ENCODE measurements around the gene SRPX. TPM values are rescaled to one million over a fixed set of nuclear protein-coding genes. Genes with fewer than 3 reads are reported as not detected.

Gene SRPX
- polyA plus RNA-seq, 1 donor: 18.9 TPM

- Histone ChIP-seq H3K36me3 (ENCODE audit: control insufficient read depth, insufficient read depth, low read length) (no peaks in the 10 kb centered on the region), H3K27ac (ENCODE audit: low read length) (no peak overlapping the region), H3K9me3 (ENCODE audit: control insufficient read depth, low read depth, low read length) (no peaks in the 10 kb centered on the region), H3K4me3 (ENCODE audit: low read length) (no peak overlapping the region), H3K27me3 (ENCODE audit: control insufficient read depth, insufficient read depth, low read length) (no peaks in the 10 kb centered on the region), H3K4me1 (ENCODE audit: control insufficient read depth, insufficient read depth, low read length) (no peaks in the 10 kb centered on the region)
- no CpG with 5 or more reads among the region's 6 CpGs for WGBS (ENCODE audit: insufficient coverage, low lambda C conversion rate)
- DNase-seq: no peak
Measured at GRCh38 chrX:38236901-38237615, 16.4 kb upstream of the SRPX start.

DNA sequence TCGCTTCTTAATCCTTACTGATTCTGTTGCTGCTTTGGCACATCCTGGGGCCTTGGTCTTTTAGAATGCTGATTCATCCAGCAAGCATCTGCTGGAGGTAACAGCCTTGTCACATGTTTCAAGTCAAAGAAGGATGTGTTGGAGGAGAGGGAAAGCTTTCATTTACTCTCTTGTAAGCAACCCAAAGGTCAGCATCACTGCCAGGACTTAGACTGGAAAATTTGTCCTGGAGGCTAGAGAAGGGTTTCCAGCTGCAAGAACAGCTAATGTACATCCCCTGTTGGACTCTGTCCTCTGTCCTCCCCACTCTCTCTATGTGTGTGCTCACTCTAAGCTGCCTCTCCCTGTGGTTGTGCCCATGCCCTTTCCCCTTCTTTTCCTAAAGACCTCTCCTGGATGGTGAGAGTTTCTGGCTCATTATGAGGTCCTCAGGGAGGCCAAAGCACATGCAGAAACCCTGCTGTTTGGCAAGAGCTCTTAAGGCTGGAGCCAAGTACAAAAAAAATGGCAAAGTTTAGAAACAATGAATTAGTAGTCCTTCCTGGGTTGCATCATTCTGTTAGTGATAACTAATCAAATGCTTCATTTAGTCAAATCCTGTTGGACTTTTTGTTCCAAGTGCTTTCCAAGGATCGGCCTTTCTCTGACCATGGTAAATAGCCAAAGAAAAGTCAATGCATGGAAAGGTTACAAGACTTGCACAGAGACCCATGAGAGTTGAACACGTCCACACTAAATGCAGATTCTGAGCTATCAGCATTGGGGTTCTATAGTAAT, 13.4 kb upstream of the SRPX start:
- peak in 1 of 2 donors; percentile 11 for DNase-seq
- WGBS (ENCODE audit: insufficient coverage, low lambda C conversion rate): no CpG with 5 or more reads among the region's 3 CpGs
- no peak overlapping the region for H3K4me3 ChIP-seq (ENCODE audit: low read length)
- no peaks in the 10 kb centered on the region for H3K9me3 ChIP-seq (ENCODE audit: control insufficient read depth, low read depth, low read length)
- no peak overlapping the region for H3K27ac ChIP-seq (ENCODE audit: low read length)
- no peaks in the 10 kb centered on the region for H3K4me1 ChIP-seq (ENCODE audit: control insufficient read depth, insufficient read depth, low read length)
- H3K27me3 ChIP-seq (ENCODE audit: control insufficient read depth, insufficient read depth, low read length): no peaks in the 10 kb centered on the region
- no peaks in the 10 kb centered on the region for H3K36me3 ChIP-seq (ENCODE audit: control insufficient read depth, insufficient read depth, low read length)

DNA sequence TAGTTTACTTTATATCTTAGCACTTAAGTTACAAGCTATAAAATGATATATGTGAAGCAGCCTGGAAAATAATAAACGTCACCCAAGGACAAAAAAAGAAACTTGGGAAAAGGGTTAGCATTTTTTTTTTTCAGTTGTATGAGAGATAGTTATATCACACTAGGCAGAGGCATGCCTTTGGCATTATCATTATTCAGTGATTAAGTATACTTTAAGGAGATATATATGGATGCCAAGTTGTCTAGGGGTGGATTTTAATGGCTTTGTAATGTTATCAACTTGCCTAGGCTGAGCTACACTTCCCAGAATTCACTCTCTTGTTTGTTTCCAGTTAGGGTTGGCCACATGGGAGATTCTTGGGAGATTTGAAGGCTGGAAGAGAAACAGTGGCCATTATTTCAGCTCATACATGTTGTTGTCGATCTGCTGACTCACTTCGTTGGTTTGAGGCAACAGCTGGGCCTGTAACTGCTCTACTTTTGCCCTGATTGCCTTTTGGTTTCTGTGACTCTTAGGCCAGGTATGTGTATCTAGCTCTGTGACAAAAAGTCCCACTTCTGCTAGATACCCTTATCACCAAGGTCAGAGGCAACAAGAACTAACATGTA, 11.5 kb upstream of the SRPX start:
- H3K27me3 ChIP-seq (ENCODE audit: control insufficient read depth, insufficient read depth, low read length): no peaks in the 10 kb centered on the region
- no peak for DNase-seq
- WGBS (ENCODE audit: insufficient coverage, low lambda C conversion rate): 100% methylated on average over 1 of the region's 3 CpGs
- no peak overlapping the region for H3K4me3 ChIP-seq (ENCODE audit: low read length)
- H3K4me1 ChIP-seq (ENCODE audit: control insufficient read depth, insufficient read depth, low read length): no peaks in the 10 kb centered on the region
- no peak overlapping the region for H3K27ac ChIP-seq (ENCODE audit: low read length)
- no peaks in the 10 kb centered on the region for H3K9me3 ChIP-seq (ENCODE audit: control insufficient read depth, low read depth, low read length)
- no peaks in the 10 kb centered on the region for H3K36me3 ChIP-seq (ENCODE audit: control insufficient read depth, insufficient read depth, low read length)

- WGBS (ENCODE audit: insufficient coverage, low lambda C conversion rate): no CpG with 5 or more reads among the region's 3 CpGs
- Histone ChIP-seq H3K4me3 (ENCODE audit: low read length) (no peak overlapping the region), H3K27ac (ENCODE audit: low read length) (no peak overlapping the region), H3K27me3 (ENCODE audit: control insufficient read depth, insufficient read depth, low read length) (peaks cover 4% of the 10 kb centered on the region), H3K36me3 (ENCODE audit: control insufficient read depth, insufficient read depth, low read length) (no peaks in the 10 kb centered on the region), H3K9me3 (ENCODE audit: control insufficient read depth, low read depth, low read length) (no peaks in the 10 kb centered on the region), H3K4me1 (ENCODE audit: control insufficient read depth, insufficient read depth, low read length) (no peaks in the 10 kb centered on the region)
- peak in 1 of 2 donors; percentile 8 for DNase-seq
Measured at GRCh38 chrX:38225093-38225492, 4.4 kb upstream of the SRPX start.

DNA sequence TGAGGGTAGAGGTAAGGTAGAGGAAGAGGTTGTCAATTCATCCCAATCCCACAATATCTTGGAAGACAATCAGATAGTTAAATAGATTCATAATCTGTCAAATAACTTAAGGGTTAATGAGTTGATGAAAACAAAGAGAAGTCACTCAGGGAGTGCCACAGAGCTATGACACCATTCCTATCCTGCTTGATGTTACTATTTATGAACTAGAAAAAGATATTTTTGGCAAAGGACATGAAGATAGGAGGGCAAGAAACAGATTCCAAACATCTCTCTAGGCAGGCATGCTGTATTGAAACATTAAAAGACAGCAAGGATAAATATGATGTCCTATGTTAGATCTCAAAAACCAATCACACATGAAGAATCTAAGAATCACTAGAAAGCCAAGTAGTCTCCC, 3.5 kb upstream of the SRPX start:
- no peak overlapping the region for H3K4me3 ChIP-seq (ENCODE audit: low read length)
- H3K4me1 ChIP-seq (ENCODE audit: control insufficient read depth, insufficient read depth, low read length): peaks cover 5% of the 10 kb centered on the region
- no peaks in the 10 kb centered on the region for H3K36me3 ChIP-seq (ENCODE audit: control insufficient read depth, insufficient read depth, low read length)
- no peak overlapping the region for H3K27ac ChIP-seq (ENCODE audit: low read length)
- no peak for DNase-seq
- no peaks in the 10 kb centered on the region for H3K9me3 ChIP-seq (ENCODE audit: control insufficient read depth, low read depth, low read length)
- peaks cover 10% of the 10 kb centered on the region for H3K27me3 ChIP-seq (ENCODE audit: control insufficient read depth, insufficient read depth, low read length)

- H3K4me3 ChIP-seq (ENCODE audit: low read length): no peak overlapping the region
- no peak for DNase-seq
- H3K4me1 ChIP-seq (ENCODE audit: control insufficient read depth, insufficient read depth, low read length): peaks cover 5% of the 10 kb centered on the region
- H3K9me3 ChIP-seq (ENCODE audit: control insufficient read depth, low read depth, low read length): no peaks in the 10 kb centered on the region
- peaks cover 10% of the 10 kb centered on the region for H3K27me3 ChIP-seq (ENCODE audit: control insufficient read depth, insufficient read depth, low read length)
- no peaks in the 10 kb centered on the region for H3K36me3 ChIP-seq (ENCODE audit: control insufficient read depth, insufficient read depth, low read length)
- no CpG with 5 or more reads among the region's 10 CpGs for WGBS (ENCODE audit: insufficient coverage, low lambda C conversion rate)
- no peak overlapping the region for H3K27ac ChIP-seq (ENCODE audit: low read length)
Measured at GRCh38 chrX:38221391-38221929, 789 bp upstream of the SRPX start.

DNA sequence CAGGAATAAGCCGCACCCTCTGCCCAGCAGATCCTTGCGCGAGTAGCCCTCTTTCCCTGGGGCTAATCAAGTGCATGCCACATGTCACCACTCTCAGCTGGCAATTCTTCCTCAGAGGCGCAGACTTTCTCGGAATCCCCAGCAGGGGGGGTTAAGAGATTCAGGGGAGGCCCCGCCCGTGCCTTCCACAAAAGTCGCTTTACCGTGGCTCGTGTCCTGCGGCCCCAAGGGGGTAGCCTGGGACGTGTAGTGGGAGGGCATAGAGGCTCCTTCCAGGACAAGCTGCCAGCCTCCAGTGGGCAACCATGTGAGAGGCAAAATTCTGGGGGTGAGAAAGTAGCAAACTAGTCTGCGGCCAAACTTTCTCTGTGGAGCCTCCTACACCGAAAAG, 652 bp downstream of the SRPX start:
- Histone ChIP-seq H3K9me3 (ENCODE audit: control insufficient read depth, low read depth, low read length) (no peaks in the 10 kb centered on the region), H3K27ac (ENCODE audit: low read length) (no peak overlapping the region), H3K4me3 (ENCODE audit: low read length) (peak overlapping the region; percentile 49), H3K27me3 (ENCODE audit: control insufficient read depth, insufficient read depth, low read length) (peaks cover 10% of the 10 kb centered on the region), H3K36me3 (ENCODE audit: control insufficient read depth, insufficient read depth, low read length) (no peaks in the 10 kb centered on the region), H3K4me1 (ENCODE audit: control insufficient read depth, insufficient read depth, low read length) (peaks cover 5% of the 10 kb centered on the region)
- DNase-seq: peak in 1 of 2 donors; percentile 27
- no CpG with 5 or more reads among the region's 14 CpGs for WGBS (ENCODE audit: insufficient coverage, low lambda C conversion rate)

- Histone ChIP-seq H3K36me3 (ENCODE audit: control insufficient read depth, insufficient read depth, low read length) (no peaks in the 10 kb centered on the region), H3K27ac (ENCODE audit: low read length) (no peak overlapping the region), H3K9me3 (ENCODE audit: control insufficient read depth, low read depth, low read length) (no peaks in the 10 kb centered on the region), H3K4me3 (ENCODE audit: low read length) (no peak overlapping the region), H3K27me3 (ENCODE audit: control insufficient read depth, insufficient read depth, low read length) (peaks cover 10% of the 10 kb centered on the region), H3K4me1 (ENCODE audit: control insufficient read depth, insufficient read depth, low read length) (peaks cover 8% of the 10 kb centered on the region)
- WGBS (ENCODE audit: insufficient coverage, low lambda C conversion rate): no CpG with 5 or more reads among the region's 5 CpGs
- no peak for DNase-seq
Measured at GRCh38 chrX:38216642-38217041, 4.0 kb downstream of the SRPX start.

DNA sequence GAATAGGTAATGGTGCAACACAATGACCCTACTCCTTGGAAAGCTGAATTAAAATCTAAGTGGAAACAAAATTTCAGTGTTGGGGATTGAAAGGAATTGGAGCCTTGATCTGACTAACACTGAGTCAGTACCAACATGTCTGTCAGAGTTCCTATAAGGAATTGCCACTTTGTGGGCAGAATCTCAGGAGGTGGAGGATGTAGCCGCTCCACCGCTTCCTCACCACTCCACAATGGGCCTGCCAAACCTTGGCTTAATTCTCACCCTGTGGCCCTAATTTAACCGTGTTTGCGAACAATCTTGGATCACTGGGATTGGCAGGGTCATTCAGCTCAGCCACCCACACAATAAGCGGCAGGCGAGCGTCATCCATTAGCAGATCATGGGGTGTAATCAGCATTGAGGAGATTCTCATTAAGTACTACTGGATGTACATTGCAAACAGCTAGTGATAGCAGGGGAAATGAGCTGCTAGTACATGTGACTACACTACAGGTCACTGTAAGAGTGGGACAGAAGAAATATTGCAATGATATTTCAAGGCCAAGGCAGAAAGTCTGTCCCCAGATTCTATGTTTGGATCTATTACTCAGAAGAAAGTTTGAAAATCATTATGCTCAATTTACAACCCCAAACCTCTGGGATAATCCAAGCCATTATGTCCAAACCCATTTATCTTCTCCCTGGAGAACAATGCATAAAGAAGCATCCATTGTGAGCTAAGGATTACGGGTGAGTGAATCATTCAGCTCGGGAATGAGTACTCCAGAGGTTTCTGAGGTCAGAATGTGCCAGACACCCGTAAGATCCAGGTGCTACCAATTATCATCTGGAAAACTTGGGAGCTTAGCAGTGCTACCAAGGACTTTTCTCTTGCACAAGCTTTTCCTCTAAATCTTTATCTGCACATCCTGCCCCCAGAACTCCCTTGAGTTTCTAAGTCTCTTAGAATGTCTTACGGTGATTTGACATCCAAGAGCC, 5.8 kb downstream of the SRPX start:
- WGBS (ENCODE audit: insufficient coverage, low lambda C conversion rate): no CpG with 5 or more reads among the region's 11 CpGs
- H3K4me3 ChIP-seq (ENCODE audit: low read length): no peak overlapping the region
- no peak for DNase-seq
- H3K27ac ChIP-seq (ENCODE audit: low read length): no peak overlapping the region
- H3K4me1 ChIP-seq (ENCODE audit: control insufficient read depth, insufficient read depth, low read length): peaks cover 8% of the 10 kb centered on the region
- peaks cover 6% of the 10 kb centered on the region for H3K27me3 ChIP-seq (ENCODE audit: control insufficient read depth, insufficient read depth, low read length)
- no peaks in the 10 kb centered on the region for H3K9me3 ChIP-seq (ENCODE audit: control insufficient read depth, low read depth, low read length)
- H3K36me3 ChIP-seq (ENCODE audit: control insufficient read depth, insufficient read depth, low read length): no peaks in the 10 kb centered on the region

GRCh38 chrX:38214044-38214443, 6.6 kb downstream of the SRPX start:
- no peaks in the 10 kb centered on the region for H3K9me3 ChIP-seq (ENCODE audit: control insufficient read depth, low read depth, low read length)
- no peak overlapping the region for H3K4me3 ChIP-seq (ENCODE audit: low read length)
- no CpG with 5 or more reads among the region's 1 CpG for WGBS (ENCODE audit: insufficient coverage, low lambda C conversion rate)
- H3K27ac ChIP-seq (ENCODE audit: low read length): no peak overlapping the region
- peaks cover 4% of the 10 kb centered on the region for H3K4me1 ChIP-seq (ENCODE audit: control insufficient read depth, insufficient read depth, low read length)
- no peaks in the 10 kb centered on the region for H3K27me3 ChIP-seq (ENCODE audit: control insufficient read depth, insufficient read depth, low read length)
- no peaks in the 10 kb centered on the region for H3K36me3 ChIP-seq (ENCODE audit: control insufficient read depth, insufficient read depth, low read length)
- no peak for DNase-seq
